ENCODE measurements around the gene GALNT2.
A peak's percentile ranks its signal among the peaks of the same experiment; 100 is the strongest.

The GALNT2 gene

DNA sequence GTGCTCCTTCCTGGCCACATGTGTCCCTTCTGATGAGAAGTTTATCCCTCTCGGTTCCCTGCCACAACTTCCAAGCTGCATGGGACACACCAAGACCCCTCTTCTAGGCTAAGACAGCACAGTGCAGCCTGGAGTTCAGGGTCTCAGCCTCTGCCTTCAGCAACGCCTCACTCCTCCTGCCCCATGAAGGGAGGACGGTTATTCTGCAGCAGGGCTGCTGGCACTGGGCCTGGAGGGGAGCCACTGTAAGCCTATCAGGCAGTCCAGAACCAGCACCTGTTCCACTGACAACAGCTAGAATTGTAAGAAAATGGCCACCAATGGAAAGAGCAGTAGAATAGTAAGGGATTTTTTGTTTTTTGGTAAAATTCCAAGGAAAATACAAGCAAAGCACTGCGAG, 72.3 kb downstream of the GALNT2 start:
- Histone ChIP-seq H3K4me3 (ENCODE audit: low read depth in 1 of 2, low read length in 2 of 2) (no peak overlapping the region), H3K36me3 (ENCODE audit: insufficient read depth, low read length) (no peaks in the 10 kb centered on the region), H3K27me3 (ENCODE audit: control insufficient read depth in 1 of 2, insufficient read depth in 2 of 2, low read length in 2 of 2) (no peaks in the 10 kb centered on the region), H3K4me1 (ENCODE audit: insufficient read depth, low read length) (peaks cover 34% of the 10 kb centered on the region), H3K27ac (ENCODE audit: low read depth, low read length) (no peak overlapping the region), H3K9me3 (ENCODE audit: low read length) (no peaks in the 10 kb centered on the region), H3K9ac (ENCODE audit: low read length) (no peak overlapping the region)

DNA sequence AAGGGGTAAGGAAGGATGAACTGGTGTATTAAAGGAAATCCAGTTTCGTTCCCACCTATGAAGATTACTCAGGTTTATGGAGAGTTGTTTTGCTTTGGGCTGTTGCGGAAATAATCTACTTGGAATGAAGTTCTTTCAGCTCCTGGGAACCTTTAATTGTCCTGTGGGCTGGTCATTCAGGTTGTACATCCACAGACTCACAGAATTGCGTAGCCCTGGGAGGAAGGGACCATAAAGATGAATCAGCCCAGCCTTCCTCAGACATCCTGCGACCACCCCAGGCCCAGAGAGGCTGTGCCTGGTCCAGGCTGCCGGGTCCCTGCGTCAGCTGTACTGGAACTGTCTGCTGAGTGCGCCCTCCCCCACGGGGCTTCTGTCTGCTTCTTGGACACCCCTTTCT, 72.7 kb downstream of the GALNT2 start:
- H3K36me3 ChIP-seq (ENCODE audit: insufficient read depth, low read length): no peaks in the 10 kb centered on the region
- H3K9ac ChIP-seq (ENCODE audit: low read length): no peak overlapping the region
- H3K27me3 ChIP-seq (ENCODE audit: control insufficient read depth in 1 of 2, insufficient read depth in 2 of 2, low read length in 2 of 2): no peaks in the 10 kb centered on the region
- H3K4me3 ChIP-seq (ENCODE audit: low read depth in 1 of 2, low read length in 2 of 2): no peak overlapping the region
- H3K27ac ChIP-seq (ENCODE audit: low read depth, low read length): no peak overlapping the region
- H3K9me3 ChIP-seq (ENCODE audit: low read length): no peaks in the 10 kb centered on the region
- H3K4me1 ChIP-seq (ENCODE audit: insufficient read depth, low read length): peaks cover 34% of the 10 kb centered on the region

DNA sequence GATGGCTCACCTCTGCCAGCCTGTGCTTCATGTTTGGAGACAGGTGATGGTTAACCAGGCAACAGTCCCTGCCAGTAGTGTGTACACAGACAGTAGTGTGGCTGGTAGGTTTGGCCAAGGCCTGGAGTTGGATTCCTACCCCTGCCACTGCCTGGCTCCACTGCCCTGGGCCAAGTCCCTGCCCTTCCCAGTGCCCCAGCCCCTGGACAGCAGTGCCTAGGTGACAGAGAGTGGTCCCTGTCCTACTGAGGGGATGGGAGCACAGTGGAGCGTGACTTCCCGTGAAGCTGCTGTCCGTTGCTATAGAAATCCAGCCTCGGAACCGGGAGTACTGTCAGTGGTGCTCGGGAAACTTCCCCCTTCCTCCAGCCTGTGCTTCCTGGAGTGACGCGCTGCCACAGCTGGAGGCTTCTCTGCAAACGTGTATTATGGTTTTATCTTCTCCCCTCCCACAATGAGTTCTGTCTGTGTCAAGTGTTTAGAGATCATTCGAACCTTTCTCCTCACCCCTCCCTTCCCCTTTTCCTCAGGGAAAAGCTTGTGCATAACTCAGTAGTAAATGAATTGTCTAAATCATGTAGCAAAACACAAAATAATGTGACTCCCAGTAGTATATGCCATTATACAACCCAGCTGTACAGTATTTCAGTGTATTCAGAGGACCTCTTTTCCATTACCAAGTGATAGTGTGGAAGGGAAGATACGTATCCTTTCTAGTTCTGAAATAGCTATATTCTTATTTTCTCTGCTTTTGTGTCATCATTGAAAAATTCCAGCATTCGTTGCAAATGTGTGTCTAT, 73.4 kb downstream of the GALNT2 start:
- Histone ChIP-seq H3K4me3 (ENCODE audit: low read depth in 1 of 2, low read length in 2 of 2) (no peak overlapping the region), H3K27ac (ENCODE audit: low read depth, low read length) (peak overlapping the region; percentile 22), H3K36me3 (ENCODE audit: insufficient read depth, low read length) (no peaks in the 10 kb centered on the region), H3K27me3 (ENCODE audit: control insufficient read depth in 1 of 2, insufficient read depth in 2 of 2, low read length in 2 of 2) (no peaks in the 10 kb centered on the region), H3K4me1 (ENCODE audit: insufficient read depth, low read length) (peaks cover 40% of the 10 kb centered on the region), H3K9me3 (ENCODE audit: low read length) (no peaks in the 10 kb centered on the region), H3K9ac (ENCODE audit: low read length) (no peak overlapping the region)

DNA sequence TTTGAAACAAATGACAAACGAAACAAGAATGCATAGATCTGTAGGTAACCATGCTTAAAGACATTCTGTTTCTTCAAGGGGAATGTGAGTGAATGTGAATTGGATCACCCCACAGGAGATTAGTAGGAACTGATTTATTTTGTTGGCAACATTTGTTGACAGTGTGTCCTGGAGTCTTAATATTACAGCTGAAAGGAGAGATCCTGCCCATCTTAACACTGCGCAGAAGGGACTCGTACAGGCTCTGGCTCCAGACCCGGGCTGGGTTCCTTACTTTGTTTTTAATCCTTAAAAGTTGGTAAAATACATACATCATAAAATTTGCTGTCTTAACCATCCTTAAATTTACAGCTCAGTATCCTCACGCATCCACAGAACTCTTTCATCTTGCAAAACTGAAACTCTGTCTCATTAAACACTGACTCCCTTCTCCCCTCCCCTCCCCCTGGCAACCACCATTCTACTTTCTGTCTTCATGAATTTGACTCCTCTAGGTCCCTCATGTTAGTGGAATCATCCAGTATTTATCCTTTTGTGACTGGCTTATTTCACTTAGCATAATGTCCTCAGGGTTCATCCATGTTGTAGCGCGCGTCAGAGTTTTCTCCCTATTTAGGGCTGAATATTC, 74.1 kb downstream of the GALNT2 start:
- Histone ChIP-seq H3K9me3 (ENCODE audit: low read length) (no peaks in the 10 kb centered on the region), H3K27me3 (ENCODE audit: control insufficient read depth in 1 of 2, insufficient read depth in 2 of 2, low read length in 2 of 2) (no peaks in the 10 kb centered on the region), H3K36me3 (ENCODE audit: insufficient read depth, low read length) (no peaks in the 10 kb centered on the region), H3K4me3 (ENCODE audit: low read depth in 1 of 2, low read length in 2 of 2) (peak overlapping the region in 1 of 2 donors; percentile 19), H3K9ac (ENCODE audit: low read length) (no peak overlapping the region), H3K4me1 (ENCODE audit: insufficient read depth, low read length) (peaks cover 41% of the 10 kb centered on the region), H3K27ac (ENCODE audit: low read depth, low read length) (peak overlapping the region; percentile 39)

DNA sequence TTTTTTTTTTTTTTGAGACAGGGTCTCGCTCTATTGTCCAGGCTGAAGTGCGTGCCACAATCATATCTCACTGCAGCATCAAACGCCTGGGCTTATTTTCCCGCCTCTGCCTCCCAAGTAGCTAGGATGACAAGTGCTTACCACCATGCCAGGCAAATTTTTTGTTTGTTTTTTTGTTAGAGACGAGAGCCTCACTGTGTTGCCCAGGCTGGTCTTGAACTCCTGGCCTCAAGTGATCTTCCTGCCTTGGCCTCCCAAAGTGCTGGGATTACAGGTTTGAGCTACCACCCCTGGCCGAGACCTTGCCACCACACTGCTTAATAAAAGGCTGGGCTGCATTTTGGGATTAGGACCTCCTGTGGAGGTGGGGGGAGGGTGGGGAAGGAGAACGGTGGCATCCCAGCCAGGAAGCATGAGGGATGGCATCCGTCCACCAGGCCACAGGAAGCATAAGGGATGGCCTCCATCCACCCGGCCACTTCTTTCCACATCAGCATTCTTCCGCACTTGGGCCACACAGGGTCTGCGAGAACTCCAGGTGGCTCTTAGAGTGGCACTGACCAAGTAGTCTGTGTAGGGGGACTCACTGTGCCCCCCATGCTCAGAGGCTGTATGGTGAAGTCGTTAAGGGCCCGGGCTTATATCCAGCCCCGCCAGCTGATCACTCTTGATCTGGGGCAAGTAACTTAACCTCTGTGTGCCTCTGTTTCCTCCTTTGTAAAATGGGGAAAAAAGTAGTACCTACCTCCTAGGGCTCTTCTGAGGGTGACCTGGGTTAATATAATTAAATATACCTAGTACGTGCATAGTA, 75.0 kb downstream of the GALNT2 start:
- H3K4me3 ChIP-seq (ENCODE audit: low read depth in 1 of 2, low read length in 2 of 2): no peak overlapping the region
- H3K9me3 ChIP-seq (ENCODE audit: low read length): no peaks in the 10 kb centered on the region
- peak overlapping the region; percentile 39 for H3K27ac ChIP-seq (ENCODE audit: low read depth, low read length)
- H3K4me1 ChIP-seq (ENCODE audit: insufficient read depth, low read length): peaks cover 41% of the 10 kb centered on the region
- H3K36me3 ChIP-seq (ENCODE audit: insufficient read depth, low read length): no peaks in the 10 kb centered on the region
- no peak overlapping the region for H3K9ac ChIP-seq (ENCODE audit: low read length)
- no peaks in the 10 kb centered on the region for H3K27me3 ChIP-seq (ENCODE audit: control insufficient read depth in 1 of 2, insufficient read depth in 2 of 2, low read length in 2 of 2)

DNA sequence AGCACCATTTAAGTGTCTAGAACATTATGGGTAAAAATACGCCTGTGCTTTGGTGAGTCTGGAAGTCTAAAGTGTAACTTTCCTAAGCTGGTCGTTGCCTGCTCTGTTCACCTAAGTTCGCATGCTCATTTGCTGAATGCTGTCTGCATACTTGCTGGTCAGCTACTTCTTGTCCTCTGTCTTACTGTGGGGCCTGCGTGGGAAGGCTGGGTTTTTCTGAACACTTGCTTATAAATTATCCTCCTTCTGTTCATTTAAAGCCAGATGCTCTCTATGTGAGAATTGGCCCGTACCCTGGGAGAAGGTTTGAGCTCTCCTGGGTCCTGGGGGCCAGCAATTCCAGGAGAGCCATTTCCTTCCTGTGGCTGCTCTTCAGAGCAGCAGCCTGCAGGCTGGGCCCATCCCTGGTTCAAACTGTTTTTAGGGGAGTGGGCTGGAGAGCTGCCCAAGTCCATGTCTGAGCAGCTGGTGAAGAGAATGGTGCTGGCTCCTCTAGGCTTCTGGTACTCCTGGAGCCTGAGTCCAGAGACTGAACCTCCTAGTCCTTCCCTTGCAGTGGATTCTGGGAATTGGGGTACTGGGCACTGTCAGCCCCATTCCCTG, 75.7 kb downstream of the GALNT2 start:
- Histone ChIP-seq H3K9ac (ENCODE audit: low read length) (no peak overlapping the region), H3K4me3 (ENCODE audit: low read depth in 1 of 2, low read length in 2 of 2) (no peak overlapping the region), H3K27ac (ENCODE audit: low read depth, low read length) (peak overlapping the region; percentile 50), H3K36me3 (ENCODE audit: insufficient read depth, low read length) (no peaks in the 10 kb centered on the region), H3K9me3 (ENCODE audit: low read length) (no peaks in the 10 kb centered on the region), H3K4me1 (ENCODE audit: insufficient read depth, low read length) (peaks cover 41% of the 10 kb centered on the region), H3K27me3 (ENCODE audit: control insufficient read depth in 1 of 2, insufficient read depth in 2 of 2, low read length in 2 of 2) (no peaks in the 10 kb centered on the region)

DNA sequence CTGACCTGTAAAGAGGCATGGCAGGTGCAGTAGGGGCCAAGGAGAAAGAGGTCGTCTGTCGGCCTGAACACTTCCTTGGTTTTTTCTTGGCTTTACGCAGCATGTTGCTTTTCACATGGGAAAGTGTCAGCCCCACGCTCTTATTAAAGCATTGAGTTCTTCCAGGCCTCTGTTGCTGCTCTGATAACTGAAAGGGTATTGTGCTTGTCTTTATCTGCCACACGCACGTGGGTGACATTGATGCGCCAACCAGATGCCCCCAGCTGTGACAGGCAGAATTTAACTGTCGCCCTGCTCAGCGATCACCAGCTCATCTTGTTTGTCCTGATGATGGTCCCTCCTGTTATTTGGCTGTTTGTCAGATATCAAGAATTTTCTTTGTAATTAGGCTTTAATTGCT, 76.5 kb downstream of the GALNT2 start:
- Histone ChIP-seq H3K4me3 (ENCODE audit: low read depth in 1 of 2, low read length in 2 of 2) (no peak overlapping the region), H3K4me1 (ENCODE audit: insufficient read depth, low read length) (peaks cover 41% of the 10 kb centered on the region), H3K27me3 (ENCODE audit: control insufficient read depth in 1 of 2, insufficient read depth in 2 of 2, low read length in 2 of 2) (no peaks in the 10 kb centered on the region), H3K27ac (ENCODE audit: low read depth, low read length) (peak overlapping the region; percentile 50), H3K9me3 (ENCODE audit: low read length) (no peaks in the 10 kb centered on the region), H3K36me3 (ENCODE audit: insufficient read depth, low read length) (no peaks in the 10 kb centered on the region), H3K9ac (ENCODE audit: low read length) (no peak overlapping the region)

DNA sequence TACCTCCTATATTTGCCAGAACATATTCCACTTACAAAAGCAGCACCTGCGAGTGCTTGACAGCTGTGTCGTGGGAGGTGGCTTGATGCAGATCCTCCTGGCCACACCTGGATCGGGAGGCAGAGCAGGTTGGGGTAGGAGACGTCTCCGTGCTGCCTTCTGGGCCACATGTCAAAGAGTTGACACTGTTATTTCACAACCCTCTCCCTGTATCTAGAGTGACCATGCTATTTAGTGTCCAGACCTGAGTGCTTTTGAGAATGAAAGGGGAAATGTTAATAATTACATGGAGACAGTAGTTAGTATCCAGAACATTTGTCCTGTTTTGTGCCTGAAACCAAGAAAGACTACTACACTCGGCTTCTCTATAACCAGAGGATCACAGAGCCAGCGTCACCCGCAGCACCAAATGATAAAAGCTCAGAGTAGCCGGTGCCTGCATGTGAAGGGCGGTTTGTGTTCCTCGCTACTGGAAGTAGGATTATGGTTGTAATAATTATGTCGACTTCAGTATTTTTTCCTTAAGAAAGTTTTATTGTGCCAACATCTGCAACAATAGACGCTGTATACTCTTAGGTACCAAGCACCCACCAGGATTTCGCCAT, 77.1 kb downstream of the GALNT2 start:
- no peaks in the 10 kb centered on the region for H3K36me3 ChIP-seq (ENCODE audit: insufficient read depth, low read length)
- no peaks in the 10 kb centered on the region for H3K9me3 ChIP-seq (ENCODE audit: low read length)
- H3K4me3 ChIP-seq (ENCODE audit: low read depth in 1 of 2, low read length in 2 of 2): no peak overlapping the region
- H3K27ac ChIP-seq (ENCODE audit: low read depth, low read length): no peak overlapping the region
- no peaks in the 10 kb centered on the region for H3K27me3 ChIP-seq (ENCODE audit: control insufficient read depth in 1 of 2, insufficient read depth in 2 of 2, low read length in 2 of 2)
- no peak overlapping the region for H3K9ac ChIP-seq (ENCODE audit: low read length)
- H3K4me1 ChIP-seq (ENCODE audit: insufficient read depth, low read length): peaks cover 41% of the 10 kb centered on the region

DNA sequence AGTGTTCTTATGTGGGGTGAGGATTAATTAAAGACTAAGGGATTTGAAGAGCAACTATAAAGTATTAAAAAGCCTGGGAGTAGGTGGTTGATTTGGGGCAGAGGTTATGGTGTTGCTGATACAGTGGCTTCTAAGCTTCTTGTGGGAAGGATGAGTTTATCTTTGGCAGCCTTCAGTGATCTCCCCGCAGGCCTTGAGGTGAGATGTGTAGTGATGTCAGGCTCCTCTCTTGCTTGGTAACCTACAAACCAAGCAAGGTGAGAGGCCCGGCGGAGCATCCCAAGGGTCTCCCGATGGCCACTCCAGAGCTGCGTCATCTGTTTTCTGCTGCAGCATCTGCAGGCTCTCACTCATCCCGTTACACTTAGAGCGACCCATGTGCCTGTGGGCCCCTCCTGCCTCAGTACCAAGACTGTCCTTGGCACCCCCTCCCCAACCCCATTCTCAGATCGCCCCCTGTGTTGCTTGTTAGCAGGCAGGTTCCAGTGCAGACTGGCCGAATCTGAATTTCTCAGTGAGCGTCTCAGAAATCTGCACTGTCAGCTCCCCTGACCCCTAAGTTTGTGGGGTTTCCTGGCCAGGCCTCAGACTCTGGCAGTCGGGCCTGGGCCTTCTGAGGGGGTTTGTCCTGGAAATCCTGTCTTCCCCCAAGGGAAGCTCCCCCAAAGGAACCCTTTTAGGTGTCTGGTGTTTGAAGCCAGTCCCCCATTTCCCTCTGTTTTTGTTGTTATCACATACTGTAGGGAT, 77.9 kb downstream of the GALNT2 start:
- Histone ChIP-seq H3K36me3 (ENCODE audit: insufficient read depth, low read length) (no peaks in the 10 kb centered on the region), H3K4me3 (ENCODE audit: low read depth in 1 of 2, low read length in 2 of 2) (no peak overlapping the region), H3K9ac (ENCODE audit: low read length) (no peak overlapping the region), H3K27me3 (ENCODE audit: control insufficient read depth in 1 of 2, insufficient read depth in 2 of 2, low read length in 2 of 2) (no peaks in the 10 kb centered on the region), H3K4me1 (ENCODE audit: insufficient read depth, low read length) (peaks cover 34% of the 10 kb centered on the region), H3K27ac (ENCODE audit: low read depth, low read length) (no peak overlapping the region), H3K9me3 (ENCODE audit: low read length) (no peaks in the 10 kb centered on the region)

DNA sequence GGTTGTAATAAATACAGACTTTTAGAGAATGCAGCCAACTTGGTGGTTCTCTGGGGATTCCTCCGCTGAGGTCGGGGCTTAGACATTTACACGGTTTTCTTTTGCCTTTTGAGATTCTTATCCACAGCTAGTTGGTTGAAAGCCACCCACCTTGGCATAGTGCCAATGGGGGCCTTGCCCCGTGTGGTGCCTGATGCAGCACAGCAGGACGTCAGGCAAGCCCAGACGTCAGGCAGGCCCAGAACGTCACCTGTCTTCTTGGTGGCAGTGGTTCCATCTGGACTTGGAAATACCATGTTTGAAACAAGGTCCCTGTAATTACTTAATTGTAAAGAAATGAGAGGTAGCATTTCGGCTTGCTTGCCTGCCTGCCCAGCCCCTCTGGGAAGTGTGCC, 78.5 kb downstream of the GALNT2 start:
- no peaks in the 10 kb centered on the region for H3K36me3 ChIP-seq (ENCODE audit: insufficient read depth, low read length)
- no peak overlapping the region for H3K9ac ChIP-seq (ENCODE audit: low read length)
- no peaks in the 10 kb centered on the region for H3K9me3 ChIP-seq (ENCODE audit: low read length)
- no peak overlapping the region for H3K27ac ChIP-seq (ENCODE audit: low read depth, low read length)
- H3K27me3 ChIP-seq (ENCODE audit: control insufficient read depth in 1 of 2, insufficient read depth in 2 of 2, low read length in 2 of 2): no peaks in the 10 kb centered on the region
- H3K4me3 ChIP-seq (ENCODE audit: low read depth in 1 of 2, low read length in 2 of 2): no peak overlapping the region
- peaks cover 28% of the 10 kb centered on the region for H3K4me1 ChIP-seq (ENCODE audit: insufficient read depth, low read length)
